ENCODE measurements around the gene THADA.
"Not testable (repeated sequence)": the region's sequence is repeated elsewhere in the genome, so short reads cannot be mapped to it uniquely, and the experiment has no call there.

- TF ChIP-seq EZH2phosphoT487 (IDR thresholded peaks at IDR 0.05; ENCODE audit: low read depth, severe bottlenecking, unreplicated experiment); EZH2 (IDR thresholded peaks at IDR 0.05; ENCODE audit: borderline replicate concordance): not testable (repeated sequence)
Measured at GRCh38 chr2:43532572-43532971, 63.3 kb downstream of the THADA start.

Measured in hepatocyte (in vitro differentiated cells).